ENCODE results near the gene DPEP3. TPM values are rescaled to one million over a fixed set of nuclear protein-coding genes. Genes with fewer than 3 reads are reported as not detected.
"Not testable (repeated sequence)": the region's sequence is repeated elsewhere in the genome, so short reads cannot be mapped to it uniquely, and the experiment has no call there.

The DPEP3 gene
- total and polyA plus RNA-seq, 8 donors = 0.08 to 0.60 (median 0.09) TPM; not detected in 5

- no peak overlapping the region for H3K4me3 ChIP-seq
- ATAC-seq = peak; percentile 34
- H3K36me3 ChIP-seq = peaks cover 0 to 67% of the 10 kb centered on the region in 2 donors
- H3K9me3 ChIP-seq = no peaks in the 10 kb centered on the region
- DNase-seq = no peak
- H3K27ac ChIP-seq = no peak overlapping the region
- no peaks in the 10 kb centered on the region for H3K27me3 ChIP-seq
- intact Hi-C loops (cut with DNase I) = no loop called here
- H3K4me1 ChIP-seq = peaks cover 4 to 5% of the 10 kb centered on the region in 2 donors
- TF ChIP-seq CTCF (IDR thresholded peaks at IDR 0.05) = peak; percentile 59 to 71
These were observed 38.1 kb downstream of the DPEP3 start for GRCh38 chr16:67942200-67942509.

- ATAC-seq (no peak), DNase-seq (no peak)
- Histone ChIP-seq H3K9me3 (no peaks in the 10 kb centered on the region), H3K4me3 (no peak overlapping the region), H3K27me3 (no peaks in the 10 kb centered on the region), H3K36me3 (peaks cover 0 to 61% of the 10 kb centered on the region in 2 donors), H3K4me1 (peaks cover 7 to 10% of the 10 kb centered on the region in 2 donors), H3K27ac (no peak overlapping the region)
- intact Hi-C loops (cut with DNase I) = no loop called here
- TF ChIP-seq CTCF (IDR thresholded peaks at IDR 0.05) = no peak
These were observed 38.7 kb downstream of the DPEP3 start for GRCh38 chr16:67941469-67942199.

- Histone ChIP-seq H3K9me3 (no peaks in the 10 kb centered on the region), H3K4me1 (peaks cover 7 to 10% of the 10 kb centered on the region in 2 donors), H3K4me3 (no peak overlapping the region), H3K27me3 (no peaks in the 10 kb centered on the region), H3K36me3 (peaks cover 0 to 51% of the 10 kb centered on the region in 2 donors), H3K27ac (no peak overlapping the region)
- no peak for TF ChIP-seq CTCF (IDR thresholded peaks at IDR 0.05)
- ATAC-seq = no peak
- intact Hi-C loops (cut with DNase I) = no loop called here
- no peak for DNase-seq
These were observed 39.7 kb downstream of the DPEP3 start for GRCh38 chr16:67940446-67941089.

- Histone ChIP-seq H3K4me3 (no peak overlapping the region), H3K9me3 (no peaks in the 10 kb centered on the region), H3K4me1 (peaks cover 7 to 18% of the 10 kb centered on the region in 2 donors), H3K27ac (no peak overlapping the region), H3K27me3 (no peaks in the 10 kb centered on the region), H3K36me3 (peaks cover 0 to 49% of the 10 kb centered on the region in 2 donors)
- ATAC-seq = no peak
- TF ChIP-seq CTCF (IDR thresholded peaks at IDR 0.05) = no peak
- intact Hi-C loops (cut with DNase I) = no loop called here
- no peak for DNase-seq
These were observed 40.5 kb downstream of the DPEP3 start for GRCh38 chr16:67939507-67940445.

DNA sequence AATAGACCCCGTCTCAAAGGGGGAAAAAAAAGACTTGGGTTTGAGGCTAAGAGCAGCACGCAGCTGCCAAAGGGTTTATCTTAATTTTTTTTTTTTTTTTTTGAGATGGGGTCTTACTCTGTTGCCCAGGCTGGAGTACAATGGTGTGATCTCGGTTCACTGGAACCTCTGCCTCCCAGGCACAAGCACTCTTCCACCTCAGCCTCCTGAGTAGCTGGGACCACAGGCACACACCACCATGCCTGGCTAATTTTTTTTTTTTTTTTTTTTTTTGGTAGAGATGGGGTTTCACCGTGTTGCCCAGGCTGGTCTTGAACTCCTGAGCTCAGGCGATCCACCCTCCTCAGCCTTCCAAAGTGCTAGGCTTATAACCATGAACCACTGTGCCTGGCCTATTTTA lies 42.6 kb downstream of the DPEP3 start:
- H3K27me3 ChIP-seq; H3K9me3 ChIP-seq; ATAC-seq; DNase-seq; H3K4me3 ChIP-seq; intact Hi-C loops (cut with DNase I): not testable (repeated sequence)
- Histone ChIP-seq H3K36me3 (peaks cover 0 to 50% of the 10 kb centered on the region in 2 donors), H3K27ac (peak overlapping the region in 1 of 2 donors; percentile 97), H3K4me1 (peaks cover 7 to 25% of the 10 kb centered on the region in 2 donors)

All from left lung (tissue), 10 donors.